H1 (cell line): Measurements from ENCODE around the gene HSD3B1. TPM values are rescaled to one million over a fixed set of nuclear protein-coding genes. Genes with fewer than 3 reads are reported as not detected.

ENCODE experiments used
- BCL11A ChIP-seq, 2 experiments: IDR thresholded peaks; one replicate each; pipeline ENCODE4 v1.6.1; 2011; ENCODE audit warnings: low read depth in 2 of 2, low read length in 2 of 2, mild to moderate bottlenecking in 2 of 2
- CHD7 ChIP-seq: fragments of 300-600 bp; sonication (generic); IDR thresholded peaks from 2 replicates; pipeline ENCODE4 v1.7.1; 2012; ENCODE audit warnings: low read length, moderate library complexity, mild to moderate bottlenecking, inconsistent platforms; ENCODE audit not compliant: insufficient replicate concordance
- FOSL1 ChIP-seq: IDR thresholded peaks from 2 replicates; pipeline ENCODE4 v1.6.1; 2011; ENCODE audit warnings: mild to moderate bottlenecking, low read depth, low read length, moderate library complexity; ENCODE audit not compliant: insufficient read depth
- RFX5 ChIP-seq: IDR thresholded peaks from 2 replicates; pipeline ENCODE4 v1.6.1; 2011; ENCODE audit warnings: low read depth, low read length, improper control_type of control experiment, borderline replicate concordance
- polyA plus RNA-seq, 7 experiments: library from polyadenylated mRNA; depleted of rRNA in 3 of 7; stranded (reverse) in 5 of 7; unstranded in 2 of 7; fragments of >200 nt in 5 of 7; fragments of 200-250 nt in 2 of 7; gene quantifications; 1 replicate in 5 of 7; 2 replicates in 1 of 7; 4 replicates in 1 of 7; pipeline versions ENCODE4 v1.2.1 to v1.2.3, GENCODE V29; 2011 to 2013; ENCODE audit warnings: missing spikeins in 2 of 7, mixed read lengths in 2 of 7
- total RNA-seq: library from RNA; stranded (reverse); fragmentation: NEBNext Ultra II Directional; extraction: Animal tissue kit (Norgen Biotek cat#: 25700); gene quantifications from 2 replicates; pipeline ENCODE4 v1.2.1, GENCODE V29; 2021

Gene HSD3B1
- total and polyA plus RNA-seq, 2 of the 8 experiments (the other 6 are each of a cell fraction or from before 2014, with no cell fraction given), result not detected

GRCh38 chr1:119515221-119515620 is 8.2 kb downstream of the HSD3B1 start (continued):
- TF ChIP-seq CHD7 (no peak), BCL11A (IDR thresholded peaks at IDR 0.05; ENCODE audit: low read depth in 2 of 2, low read length in 2 of 2) (no peak), FOSL1 (no peak), RFX5 (no peak)
